ENCODE results near the gene BAX. TPM values are rescaled to one million over a fixed set of nuclear protein-coding genes. Genes with fewer than 3 reads are reported as not detected.

The BAX gene
- total and polyA plus RNA-seq, 9 of the 15 experiments (the other 6 are each of a cell fraction or from before 2014, with no cell fraction given) = 3.2 to 95.4 (median 44.5) TPM

DNA sequence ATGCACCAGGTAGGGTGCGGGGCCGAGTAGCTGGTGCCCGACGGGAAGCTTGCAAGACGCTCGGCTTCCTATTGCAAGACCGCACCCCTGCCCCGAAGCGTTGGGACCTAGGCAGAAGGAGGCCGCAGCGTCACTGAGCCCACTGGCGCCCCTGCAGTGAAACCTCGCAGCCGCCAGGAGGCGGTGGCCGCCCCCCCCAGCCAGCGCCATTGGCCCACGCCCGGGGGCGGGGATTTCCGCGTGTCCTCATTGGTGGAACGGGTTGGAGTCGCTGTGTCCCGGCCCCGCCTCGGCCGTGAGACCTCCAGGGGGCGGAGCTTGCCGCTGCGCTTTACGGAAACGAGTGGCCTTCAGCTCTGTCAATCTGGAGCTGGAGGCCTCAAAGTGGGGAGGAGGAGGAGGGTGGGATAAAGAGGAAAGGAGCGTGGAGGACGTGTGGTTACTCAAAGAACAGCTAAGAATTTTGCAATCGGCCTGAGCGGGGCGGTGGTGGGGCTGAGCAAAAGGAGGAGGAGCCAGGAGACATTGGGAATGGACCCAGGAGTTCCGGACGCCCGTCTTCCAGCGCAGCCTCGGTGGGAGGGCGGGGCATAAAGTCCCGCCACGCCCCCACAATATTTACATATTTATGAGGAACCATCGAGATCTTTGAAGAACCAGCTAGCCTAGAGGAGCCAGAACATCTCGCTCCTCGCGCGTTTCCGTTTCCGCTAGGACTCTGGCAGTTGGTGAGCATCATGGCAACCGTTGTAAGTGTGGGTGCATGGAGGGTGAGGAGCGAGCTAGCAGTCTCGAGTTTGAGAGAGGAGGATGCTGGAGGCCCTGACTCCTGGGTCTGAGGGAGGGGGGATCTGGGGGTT lies 38.7 kb downstream of the BAX start, which contains the start of the genes GYS1 and RUVBL2 (continued):
- TF ChIP-seq NR3C1 (CRISPR knock-in tag; IDR thresholded peaks at IDR 0.05) (no peak), JUNB (CRISPR knock-in tag; conservative IDR thresholded peaks at IDR 0.05) (no peak), HDAC6 (IDR thresholded peaks at IDR 0.05; ENCODE audit: low read depth, low read length) (no peak), U2AF1 (optimal IDR thresholded peaks at IDR 0.05; ENCODE audit: low read depth, low read length) (no peak), NCOA1 (IDR thresholded peaks at IDR 0.05; ENCODE audit: low read depth) (no peak), GTF2E2 (tag; IDR thresholded peaks at IDR 0.05) (peak; percentile 30; the same call in 1 of the 2 replicates), FOXM1 (IDR thresholded peaks at IDR 0.05; ENCODE audit: low read depth) (no peak), FOXM1 (CRISPR knock-in tag; IDR thresholded peaks at IDR 0.05; ENCODE audit: low read depth) (0 out of 2 replicates have a peak, but pooled peaks have one; percentile 41), EWSR1 (IDR thresholded peaks at IDR 0.05; ENCODE audit: borderline replicate concordance, low read depth, partially characterized antibody) (no peak), ZNF780A (CRISPR knock-in tag; IDR thresholded peaks at IDR 0.05) (no peak), HNRNPL (IDR thresholded peaks at IDR 0.05; ENCODE audit: low read depth, low read length) (no peak), KLF16 (IDR thresholded peaks at IDR 0.05) (peak; percentile 74), PRPF4 (IDR thresholded peaks at IDR 0.05; ENCODE audit: insufficient read depth, low read depth, low read length, poor library complexity, severe bottlenecking) (no peak), KHSRP (IDR thresholded peaks at IDR 0.05) (no peak), ZEB2 (IDR thresholded peaks at IDR 0.05) (no peak), CBFA2T3 (IDR thresholded peaks at IDR 0.05) (no peak), FOXP1 (CRISPR knock-in tag; IDR thresholded peaks at IDR 0.05) (0 out of 2 replicates have a peak, but pooled peaks have one; percentile 62), ZNF696 (CRISPR knock-in tag; conservative IDR thresholded peaks at IDR 0.05) (no peak), CEBPB (tag; IDR thresholded peaks at IDR 0.05) (peak; percentile 79), PCBP1 (IDR thresholded peaks at IDR 0.05; ENCODE audit: low read depth, low read length, poor library complexity, severe bottlenecking) (peak; percentile 77), ZBTB1 (CRISPR knock-in tag; IDR thresholded peaks at IDR 0.05; ENCODE audit: borderline replicate concordance, low read depth) (no peak)
- TF ChIP-seq, protein P1, sequence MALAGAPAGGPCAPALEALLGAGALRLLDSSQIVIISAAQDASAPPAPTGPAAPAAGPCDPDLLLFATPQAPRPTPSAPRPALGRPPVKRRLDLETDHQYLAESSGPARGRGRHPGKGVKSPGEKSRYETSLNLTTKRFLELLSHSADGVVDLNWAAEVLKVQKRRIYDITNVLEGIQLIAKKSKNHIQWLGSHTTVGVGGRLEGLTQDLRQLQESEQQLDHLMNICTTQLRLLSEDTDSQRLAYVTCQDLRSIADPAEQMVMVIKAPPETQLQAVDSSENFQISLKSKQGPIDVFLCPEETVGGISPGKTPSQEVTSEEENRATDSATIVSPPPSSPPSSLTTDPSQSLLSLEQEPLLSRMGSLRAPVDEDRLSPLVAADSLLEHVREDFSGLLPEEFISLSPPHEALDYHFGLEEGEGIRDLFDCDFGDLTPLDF (CRISPR knock-in tag; IDR thresholded peaks at IDR 0.05) = no peak; the same call in 1 of the 2 replicates
- TF ChIP-seq, protein P2, sequence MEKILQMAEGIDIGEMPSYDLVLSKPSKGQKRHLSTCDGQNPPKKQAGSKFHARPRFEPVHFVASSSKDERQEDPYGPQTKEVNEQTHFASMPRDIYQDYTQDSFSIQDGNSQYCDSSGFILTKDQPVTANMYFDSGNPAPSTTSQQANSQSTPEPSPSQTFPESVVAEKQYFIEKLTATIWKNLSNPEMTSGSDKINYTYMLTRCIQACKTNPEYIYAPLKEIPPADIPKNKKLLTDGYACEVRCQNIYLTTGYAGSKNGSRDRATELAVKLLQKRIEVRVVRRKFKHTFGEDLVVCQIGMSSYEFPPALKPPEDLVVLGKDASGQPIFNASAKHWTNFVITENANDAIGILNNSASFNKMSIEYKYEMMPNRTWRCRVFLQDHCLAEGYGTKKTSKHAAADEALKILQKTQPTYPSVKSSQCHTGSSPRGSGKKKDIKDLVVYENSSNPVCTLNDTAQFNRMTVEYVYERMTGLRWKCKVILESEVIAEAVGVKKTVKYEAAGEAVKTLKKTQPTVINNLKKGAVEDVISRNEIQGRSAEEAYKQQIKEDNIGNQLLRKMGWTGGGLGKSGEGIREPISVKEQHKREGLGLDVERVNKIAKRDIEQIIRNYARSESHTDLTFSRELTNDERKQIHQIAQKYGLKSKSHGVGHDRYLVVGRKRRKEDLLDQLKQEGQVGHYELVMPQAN (IDR thresholded peaks at IDR 0.05; ENCODE audit: borderline replicate concordance) = peak; percentile 93
- TF ChIP-seq, protein P3, sequence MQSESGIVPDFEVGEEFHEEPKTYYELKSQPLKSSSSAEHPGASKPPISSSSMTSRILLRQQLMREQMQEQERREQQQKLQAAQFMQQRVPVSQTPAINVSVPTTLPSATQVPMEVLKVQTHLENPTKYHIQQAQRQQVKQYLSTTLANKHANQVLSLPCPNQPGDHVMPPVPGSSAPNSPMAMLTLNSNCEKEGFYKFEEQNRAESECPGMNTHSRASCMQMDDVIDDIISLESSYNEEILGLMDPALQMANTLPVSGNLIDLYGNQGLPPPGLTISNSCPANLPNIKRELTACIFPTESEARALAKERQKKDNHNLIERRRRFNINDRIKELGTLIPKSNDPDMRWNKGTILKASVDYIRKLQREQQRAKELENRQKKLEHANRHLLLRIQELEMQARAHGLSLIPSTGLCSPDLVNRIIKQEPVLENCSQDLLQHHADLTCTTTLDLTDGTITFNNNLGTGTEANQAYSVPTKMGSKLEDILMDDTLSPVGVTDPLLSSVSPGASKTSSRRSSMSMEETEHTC (IDR thresholded peaks at IDR 0.05) = no peak
- TF ChIP-seq, protein P4, sequence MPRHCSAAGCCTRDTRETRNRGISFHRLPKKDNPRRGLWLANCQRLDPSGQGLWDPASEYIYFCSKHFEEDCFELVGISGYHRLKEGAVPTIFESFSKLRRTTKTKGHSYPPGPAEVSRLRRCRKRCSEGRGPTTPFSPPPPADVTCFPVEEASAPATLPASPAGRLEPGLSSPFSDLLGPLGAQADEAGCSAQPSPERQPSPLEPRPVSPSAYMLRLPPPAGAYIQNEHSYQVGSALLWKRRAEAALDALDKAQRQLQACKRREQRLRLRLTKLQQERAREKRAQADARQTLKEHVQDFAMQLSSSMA (CRISPR knock-in tag; IDR thresholded peaks at IDR 0.05) = no peak
